ENCODE measurements around the gene AP1G2.
"Not testable (repeated sequence)": the region's sequence is repeated elsewhere in the genome, so short reads cannot be mapped to it uniquely, and the experiment has no call there.

The AP1G2 gene

GRCh38 chr14:23555882-23556699 is 11.5 kb downstream of the AP1G2 start, which contains the start of gene THTPA:
Gene THTPA, plus strand, starts transcription at chr14:23556271. Its CDS starts 487 bp downstream, at chr14:23556758.
- peak; percentile 93 for DNase-seq

GRCh38 chr14:23555533-23555881 is 12.1 kb downstream of the AP1G2 start:
- DNase-seq: no peak

- peak; percentile 93 for DNase-seq
These were observed 16.1 kb downstream of the AP1G2 start, which contains the start of gene ZFHX2 for GRCh38 chr14:23551266-23552028. Gene ZFHX2, minus strand, starts transcription at chr14:23551765. Its CDS starts 16,440 bp downstream, at chr14:23535325.

- peak; percentile 67 for DNase-seq
These were observed 16.8 kb downstream of the AP1G2 start for GRCh38 chr14:23550812-23551265.

GRCh38 chr14:23550131-23550811 is 17.3 kb downstream of the AP1G2 start:
- peak; percentile 33 for DNase-seq

GRCh38 chr14:23548351-23549318 is 19.0 kb downstream of the AP1G2 start:
- no peak for DNase-seq

GRCh38 chr14:23547924-23548323 is 19.7 kb downstream of the AP1G2 start:
- no peak for DNase-seq

GRCh38 chr14:23546450-23547035 is 21.0 kb downstream of the AP1G2 start:
- no peak for DNase-seq

- no peak for DNase-seq
These were observed 21.7 kb downstream of the AP1G2 start for GRCh38 chr14:23545740-23546365.

GRCh38 chr14:23544511-23545447 is 22.8 kb downstream of the AP1G2 start:
- DNase-seq: no peak

GRCh38 chr14:23543403-23543802 is 24.2 kb downstream of the AP1G2 start:
- no peak for DNase-seq

GRCh38 chr14:23542261-23542660 is 25.3 kb downstream of the AP1G2 start:
- no peak for DNase-seq

GRCh38 chr14:23540141-23540469 is 27.5 kb downstream of the AP1G2 start:
- no peak for DNase-seq

- peak; percentile 72 for DNase-seq
These were observed 28.1 kb downstream of the AP1G2 start for GRCh38 chr14:23539248-23540140.

- DNase-seq: peak; percentile 33
These were observed 28.8 kb downstream of the AP1G2 start for GRCh38 chr14:23538785-23539184.

GRCh38 chr14:23538050-23538718 is 29.4 kb downstream of the AP1G2 start:
- no peak for DNase-seq

GRCh38 chr14:23537351-23538049 is 30.1 kb downstream of the AP1G2 start:
- no peak for DNase-seq

- not testable (repeated sequence) for DNase-seq
These were observed 30.7 kb downstream of the AP1G2 start for GRCh38 chr14:23536906-23537305.
